DOHH2 (cell line): Measurements from ENCODE around the gene TNFSF4.

Source experiments
- H3F3A ChIP-seq: fragments of 200-600 bp; sonication (generic), shearing (Covaris generic); 2 replicates; pipeline ENCODE4 v1.6.0; 2016; ENCODE audit warnings: antibody characterized with exemption, mild to moderate bottlenecking; ENCODE audit not compliant: control insufficient read depth, insufficient read depth
- H3K27ac ChIP-seq: fragments of 200-600 bp; sonication (generic); 2 replicates; pipeline ENCODE4 v1.5.1; 2014; ENCODE audit warnings: low read depth, mild to moderate bottlenecking, low read length, moderate library complexity
- H3K27me3 ChIP-seq: fragments of 200-600 bp; sonication (generic); 2 replicates; pipeline ENCODE4 v1.6.1; 2014; ENCODE audit warnings: mild to moderate bottlenecking, low read length, mixed read lengths; ENCODE audit not compliant: control insufficient read depth
- H3K36me3 ChIP-seq: fragments of 200-600 bp; sonication (generic); 2 replicates; pipeline ENCODE4 v1.6.1; 2014; ENCODE audit warnings: mild to moderate bottlenecking, low read length, moderate library complexity, mixed read lengths; ENCODE audit not compliant: control insufficient read depth
- H3K4me1 ChIP-seq: fragments of 200-600 bp; sonication (generic); 2 replicates; pipeline ENCODE4 v1.6.1; 2014; ENCODE audit warnings: mild to moderate bottlenecking, low read length, mixed read lengths; ENCODE audit not compliant: control insufficient read depth
- H3K4me2 ChIP-seq: fragments of 200-600 bp; sonication (generic); 2 replicates; pipeline ENCODE4 v1.6.0; 2014; ENCODE audit warnings: mild to moderate bottlenecking, low read length, moderate library complexity
- H3K4me3 ChIP-seq: fragments of 200-600 bp; sonication (generic); 2 replicates; pipeline ENCODE4 v1.5.1; 2014; ENCODE audit warnings: mild to moderate bottlenecking, low read length, mixed read lengths
- H3K79me2 ChIP-seq: fragments of 200-600 bp; sonication (generic); 2 replicates; pipeline ENCODE4 v1.6.1; 2014; ENCODE audit warnings: mild to moderate bottlenecking, low read length, mixed read lengths; ENCODE audit not compliant: control insufficient read depth
- H3K9me2 ChIP-seq: fragments of 200-600 bp; sonication (generic); replicated peaks from 2 replicates; pipeline ENCODE4 v1.6.1; 2014; ENCODE audit warnings: mild to moderate bottlenecking, low read length, mixed read lengths; ENCODE audit not compliant: control insufficient read depth
- H3K9me3 ChIP-seq: fragments of 200-600 bp; sonication (generic); 2 replicates; pipeline ENCODE4 v1.6.1; 2014; ENCODE audit warnings: antibody characterized with exemption, low read length, mixed read lengths; ENCODE audit not compliant: control insufficient read depth, insufficient read depth
- H4K20me1 ChIP-seq: fragments of 200-600 bp; sonication (generic); 2 replicates; pipeline ENCODE4 v1.6.0; 2014; ENCODE audit warnings: low read depth, mild to moderate bottlenecking, antibody characterized with exemption, low read length, moderate library complexity; ENCODE audit not compliant: control insufficient read depth, insufficient read depth
- CTCF ChIP-seq: fragments of 200-600 bp; sonication (generic); IDR thresholded peaks from one replicate; pipeline ENCODE4 v1.5.1; 2014; ENCODE audit warnings: antibody characterized with exemption, mild to moderate bottlenecking, low read depth, low read length; ENCODE audit not compliant: poor library complexity, severe bottlenecking
- EZH2phosphoT487 ChIP-seq: fragments of 200-600 bp; sonication (generic); IDR thresholded peaks from 2 replicates; pipeline ENCODE4 v1.6.1; 2017; ENCODE audit warnings: borderline replicate concordance, mild to moderate bottlenecking, antibody characterized with exemption, low read length, moderate library complexity, mixed read lengths

The TNFSF4 gene

GRCh38 chr1:173137107-173137706, 69.9 kb downstream of the TNFSF4 start:
- no peak overlapping the region for H3K4me3 ChIP-seq
- no peaks in the 10 kb centered on the region for H3K79me2 ChIP-seq
- H3K4me2 ChIP-seq: no peak overlapping the region
- H4K20me1 ChIP-seq: no peaks in the 10 kb centered on the region
- H3K27me3 ChIP-seq: no peaks in the 10 kb centered on the region
- no peaks in the 10 kb centered on the region for H3F3A ChIP-seq
- H3K9me2 ChIP-seq: no peaks in the 10 kb centered on the region
- H3K36me3 ChIP-seq: no peaks in the 10 kb centered on the region
- H3K4me1 ChIP-seq: no peaks in the 10 kb centered on the region
- H3K27ac ChIP-seq: no peak overlapping the region
- H3K9me3 ChIP-seq: no peaks in the 10 kb centered on the region
- TF ChIP-seq CTCF (no peak), EZH2phosphoT487 (no peak)

- H3K9me2 ChIP-seq: no peaks in the 10 kb centered on the region
- H3K4me1 ChIP-seq: no peaks in the 10 kb centered on the region
- H4K20me1 ChIP-seq: no peaks in the 10 kb centered on the region
- TF ChIP-seq EZH2phosphoT487 (no peak), CTCF (no peak)
- no peaks in the 10 kb centered on the region for H3K27me3 ChIP-seq
- no peaks in the 10 kb centered on the region for H3K79me2 ChIP-seq
- no peak overlapping the region for H3K27ac ChIP-seq
- H3K4me3 ChIP-seq: no peak overlapping the region
- no peaks in the 10 kb centered on the region for H3K36me3 ChIP-seq
- no peaks in the 10 kb centered on the region for H3K9me3 ChIP-seq
- H3K4me2 ChIP-seq: no peak overlapping the region
- H3F3A ChIP-seq: no peaks in the 10 kb centered on the region
Observed at GRCh38 chr1:173134800-173135199, 72.3 kb downstream of the TNFSF4 start.

GRCh38 chr1:173134029-173134428, 73.1 kb downstream of the TNFSF4 start:
- Histone ChIP-seq H3F3A (no peaks in the 10 kb centered on the region), H3K9me2 (no peaks in the 10 kb centered on the region), H3K36me3 (no peaks in the 10 kb centered on the region), H3K4me2 (no peak overlapping the region), H3K9me3 (no peaks in the 10 kb centered on the region), H3K79me2 (no peaks in the 10 kb centered on the region), H4K20me1 (no peaks in the 10 kb centered on the region), H3K27me3 (no peaks in the 10 kb centered on the region), H3K4me1 (no peaks in the 10 kb centered on the region), H3K4me3 (no peak overlapping the region), H3K27ac (no peak overlapping the region)
- TF ChIP-seq EZH2phosphoT487 (no peak), CTCF (no peak)
